GM20431 (cell line): ENCODE data around the gene RNF5.
"Not testable (repeated sequence)": the region's sequence is repeated elsewhere in the genome, so short reads cannot be mapped to it uniquely, and the experiment has no call there.

Experiments used
- in situ Hi-C: fragments of 300-500 bp; cut with MseI, MboI; formaldehyde crosslinking; loops from one replicate; pipeline ENCODE4 v1.15.0; 2020; ENCODE audit warnings: low sequenced_read_pairs; ENCODE audit not compliant: unreplicated experiment

Gene RNF5

DNA sequence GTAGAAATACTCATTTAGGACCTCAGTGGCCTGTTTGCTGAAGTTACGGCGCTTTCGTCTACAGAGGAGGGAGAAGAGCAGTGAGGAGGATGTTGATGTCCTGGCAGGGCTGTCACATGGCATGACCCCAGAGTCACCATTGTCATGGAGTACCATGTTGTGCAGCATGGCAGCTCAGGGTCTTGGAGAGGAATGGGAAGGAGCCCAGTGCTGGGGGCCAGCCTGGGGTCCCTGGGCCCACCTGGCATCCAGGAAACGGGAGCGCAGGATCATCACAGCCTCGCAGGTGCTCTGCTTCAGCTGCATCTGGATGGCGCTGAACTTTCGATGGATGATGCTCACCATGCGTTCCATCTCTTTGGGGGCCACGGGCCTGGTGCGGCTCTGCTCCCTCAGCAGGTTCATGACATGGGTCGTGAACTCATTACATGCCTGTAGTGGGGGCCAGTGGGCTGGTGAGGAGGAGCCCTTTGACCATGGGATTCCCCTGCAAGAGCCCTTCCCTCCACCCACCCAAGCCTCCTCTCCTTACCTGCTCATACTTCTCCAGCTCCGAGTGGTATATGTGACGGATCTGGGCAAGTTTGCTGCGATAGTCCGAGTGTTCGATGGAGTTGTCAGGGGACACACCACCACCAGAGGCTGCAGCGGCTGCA is 9.6 kb downstream of the RNF5 start:
- in situ Hi-C loops: not testable (repeated sequence)

DNA sequence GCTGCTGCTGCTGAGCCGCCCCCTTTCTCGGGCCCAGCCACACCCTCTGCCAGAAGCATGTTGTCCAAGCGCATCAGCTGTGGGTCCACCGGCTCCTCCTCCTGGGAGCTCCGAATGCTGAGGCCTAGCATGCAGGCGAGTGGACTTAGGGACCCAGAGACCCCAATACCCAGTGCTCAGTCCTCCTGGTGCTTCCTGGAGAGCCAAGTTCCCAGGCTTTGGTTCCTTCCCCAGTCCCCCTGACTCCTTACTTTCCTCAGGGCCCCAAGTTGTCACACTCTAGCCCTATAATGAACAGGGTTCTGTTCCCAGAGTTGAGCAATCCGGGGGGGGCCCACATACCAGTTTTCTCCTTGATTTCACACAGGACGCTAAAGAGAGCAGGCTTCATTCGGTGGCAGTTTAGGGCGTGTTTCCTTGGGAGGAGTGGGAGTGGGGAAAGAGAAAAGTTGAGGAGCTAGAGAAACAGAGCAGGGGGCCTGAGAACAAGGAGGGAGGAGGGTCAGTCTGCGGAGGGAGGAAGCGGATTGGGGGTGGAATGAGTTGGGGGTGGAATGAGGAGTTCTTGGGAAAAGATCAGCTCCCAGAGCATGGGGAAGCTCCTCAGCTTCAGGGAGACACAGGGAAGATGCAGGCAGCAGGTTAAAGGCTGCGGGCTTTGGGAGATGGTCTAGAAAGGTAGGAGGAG is 10.3 kb downstream of the RNF5 start:
- in situ Hi-C loops: no loop called here

DNA sequence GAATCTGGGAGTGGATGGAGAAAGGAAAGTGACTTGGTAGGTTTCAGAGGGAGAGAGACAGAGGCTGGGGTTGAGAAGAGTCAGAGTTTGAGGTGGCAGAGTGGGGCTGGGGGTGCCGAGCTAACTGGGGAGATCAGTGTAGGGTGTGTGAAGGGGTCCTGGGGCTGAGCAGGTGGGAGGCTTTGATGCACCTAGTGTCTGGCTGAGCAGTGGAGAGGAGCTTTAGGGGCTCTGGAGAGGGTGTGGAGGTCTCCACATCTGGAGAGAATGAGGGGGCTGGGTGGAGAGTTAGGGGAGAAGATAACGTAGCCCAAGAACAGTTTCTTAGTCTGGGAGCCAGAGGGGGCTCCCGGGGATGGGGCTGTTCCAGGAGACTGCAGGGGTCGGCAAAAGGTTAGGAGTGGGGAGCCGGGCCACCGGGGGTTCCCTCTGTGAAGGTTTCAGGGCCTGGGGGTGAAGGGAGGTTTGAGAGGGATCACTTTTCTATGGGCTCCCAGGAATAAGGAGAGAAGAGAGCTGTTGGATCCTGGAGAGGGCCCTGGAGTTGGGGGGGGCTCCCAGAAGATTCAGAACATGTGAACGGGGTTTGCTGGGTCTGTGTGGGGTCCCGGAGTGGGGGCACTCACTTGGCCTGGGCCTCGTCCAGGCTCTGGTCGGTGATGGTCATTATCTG is 11.0 kb downstream of the RNF5 start:
- in situ Hi-C loops: no loop called here

DNA sequence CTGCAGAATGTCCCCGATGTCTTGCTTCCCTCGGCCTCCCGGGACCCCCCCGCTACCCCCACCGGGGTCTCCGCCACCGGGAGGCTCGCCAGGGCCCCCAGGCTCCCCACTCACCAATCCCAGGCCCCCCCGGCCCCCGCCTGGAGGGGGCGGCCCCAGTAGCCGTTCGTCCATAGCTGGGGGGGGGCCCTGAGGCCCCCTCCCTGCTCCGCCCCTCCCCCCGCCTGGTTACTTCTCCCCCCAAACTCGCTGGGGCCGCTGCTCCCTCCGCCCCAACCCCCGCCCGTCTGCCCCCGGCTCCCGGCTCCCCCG is 11.5 kb downstream of the RNF5 start:
- in situ Hi-C loops: no loop called here

DNA sequence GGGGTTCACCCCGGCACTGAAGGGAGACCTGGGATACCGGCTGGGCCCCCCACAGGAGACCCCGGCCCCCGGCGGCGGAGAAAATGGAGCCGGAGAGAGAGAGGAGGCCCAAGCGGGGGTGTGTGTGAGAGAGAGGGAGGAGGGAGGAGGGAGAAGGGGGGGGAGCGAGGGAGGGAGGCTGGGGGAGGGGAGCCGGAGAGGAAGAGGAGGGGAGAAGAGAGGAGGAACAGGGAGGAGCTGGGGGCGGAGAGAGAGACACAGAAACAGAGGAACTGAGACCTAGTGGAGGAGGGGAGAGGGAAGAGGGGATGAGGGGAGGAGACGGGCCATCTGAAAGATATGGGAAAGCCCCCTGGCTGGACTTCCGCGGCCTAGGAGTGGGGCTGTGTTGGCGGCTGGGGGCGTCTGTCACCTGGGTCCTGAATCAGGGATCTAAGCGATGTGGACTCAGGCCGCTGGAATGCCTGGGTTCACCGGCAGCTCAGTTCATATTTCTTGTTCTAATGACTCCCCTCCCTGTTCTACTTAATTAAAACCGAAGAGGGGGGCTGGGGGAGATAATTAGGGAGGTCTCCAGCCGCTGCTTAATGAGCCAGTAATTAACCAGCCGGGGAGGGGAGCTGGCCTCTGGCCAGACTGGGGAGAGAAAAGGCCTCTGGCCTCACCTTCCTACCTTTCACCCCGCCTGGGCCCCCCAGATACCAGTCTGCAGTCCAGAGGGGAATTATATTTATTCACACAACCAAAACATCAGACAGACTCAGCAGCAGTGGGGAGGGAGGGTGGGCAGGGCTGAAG is 12.0 kb downstream of the RNF5 start, which contains the start of gene PBX2:
Gene PBX2, minus strand, starts transcription at position 149 of the 798 bp plus-strand sequence. CDS start 287 bp downstream, outside the sequence.
- in situ Hi-C loops: no loop called here

GRCh38 chr6:32190911-32191677 is 12.9 kb downstream of the RNF5 start:
- in situ Hi-C loops: no loop called here

DNA sequence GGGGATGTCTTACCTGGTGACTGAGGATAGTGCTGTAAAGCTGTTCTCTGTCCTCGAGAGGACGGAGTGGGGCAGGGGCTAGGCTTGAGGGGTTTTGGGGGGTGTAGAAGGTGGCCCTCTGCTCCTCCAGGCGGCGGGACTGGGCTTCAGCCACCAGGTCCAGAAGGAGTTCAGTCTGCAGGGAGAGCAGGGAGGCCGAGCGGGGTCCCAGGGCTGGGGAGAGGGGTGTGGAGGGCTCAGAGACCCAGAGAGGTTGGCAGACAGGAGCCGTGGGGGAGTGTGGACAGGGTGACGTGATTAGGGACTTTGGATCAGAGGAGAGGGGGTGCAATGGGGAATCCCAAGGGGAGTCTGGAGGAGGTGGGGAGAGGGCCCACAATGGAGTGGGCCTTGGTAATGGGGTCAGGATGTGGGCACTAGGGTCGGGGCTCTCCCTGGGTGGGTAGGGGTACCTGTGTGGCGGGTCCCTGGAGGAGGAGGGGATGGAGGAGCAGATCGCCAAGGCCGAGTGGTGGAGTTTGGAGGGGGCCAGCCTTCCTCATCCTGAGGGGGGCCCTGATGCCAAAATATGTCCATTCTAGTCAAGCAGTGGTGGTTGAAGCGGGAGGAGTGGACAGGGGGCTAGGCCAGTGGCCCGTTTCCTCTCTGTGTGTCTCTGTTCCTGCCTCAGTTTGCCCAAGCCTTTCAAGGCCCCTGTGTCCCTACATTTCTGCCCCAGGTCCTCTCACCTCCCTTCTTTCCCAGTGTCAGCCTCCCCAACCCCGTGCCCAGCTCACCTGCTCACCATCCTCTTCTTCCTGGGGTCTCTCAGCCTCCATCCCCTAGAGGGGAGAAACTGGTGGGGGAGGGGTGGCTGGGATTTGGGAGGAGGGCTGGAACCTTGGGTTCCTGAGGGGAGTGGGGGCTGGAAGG is 13.7 kb downstream of the RNF5 start:
- in situ Hi-C loops: no loop called here

DNA sequence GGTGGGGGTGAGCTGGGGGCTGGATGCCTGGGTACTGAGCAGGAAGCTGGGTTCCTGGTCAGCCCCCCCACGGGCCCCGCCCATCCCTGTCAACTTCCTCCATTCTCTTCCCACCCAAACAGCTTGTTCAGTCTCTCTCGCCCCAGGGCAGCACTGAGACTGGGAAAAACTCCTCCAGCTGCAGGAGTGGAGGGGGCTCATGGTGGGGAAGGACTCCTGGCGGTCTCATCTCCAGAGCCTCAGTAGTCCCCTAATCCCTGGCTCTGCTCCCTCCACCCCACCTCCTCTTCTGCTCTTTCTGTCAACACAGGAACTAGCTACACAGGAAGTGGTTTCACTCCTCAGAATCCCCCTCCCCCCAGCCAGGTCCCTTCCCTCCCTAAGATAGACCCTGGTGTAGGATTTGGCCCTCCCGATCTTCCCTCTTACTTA is 14.4 kb downstream of the RNF5 start, which contains the start of gene GPSM3:
Gene GPSM3, minus strand, starts transcription at position 36 of the 432 bp plus-strand sequence. CDS start 130 bp downstream, outside the sequence.
- in situ Hi-C loops: no loop called here

- in situ Hi-C loops: not testable (repeated sequence)
These were observed 14.9 kb downstream of the RNF5 start for GRCh38 chr6:32193096-32193495.

- in situ Hi-C loops: no loop called here
These were observed 16.2 kb downstream of the RNF5 start for GRCh38 chr6:32194388-32194787.

DNA sequence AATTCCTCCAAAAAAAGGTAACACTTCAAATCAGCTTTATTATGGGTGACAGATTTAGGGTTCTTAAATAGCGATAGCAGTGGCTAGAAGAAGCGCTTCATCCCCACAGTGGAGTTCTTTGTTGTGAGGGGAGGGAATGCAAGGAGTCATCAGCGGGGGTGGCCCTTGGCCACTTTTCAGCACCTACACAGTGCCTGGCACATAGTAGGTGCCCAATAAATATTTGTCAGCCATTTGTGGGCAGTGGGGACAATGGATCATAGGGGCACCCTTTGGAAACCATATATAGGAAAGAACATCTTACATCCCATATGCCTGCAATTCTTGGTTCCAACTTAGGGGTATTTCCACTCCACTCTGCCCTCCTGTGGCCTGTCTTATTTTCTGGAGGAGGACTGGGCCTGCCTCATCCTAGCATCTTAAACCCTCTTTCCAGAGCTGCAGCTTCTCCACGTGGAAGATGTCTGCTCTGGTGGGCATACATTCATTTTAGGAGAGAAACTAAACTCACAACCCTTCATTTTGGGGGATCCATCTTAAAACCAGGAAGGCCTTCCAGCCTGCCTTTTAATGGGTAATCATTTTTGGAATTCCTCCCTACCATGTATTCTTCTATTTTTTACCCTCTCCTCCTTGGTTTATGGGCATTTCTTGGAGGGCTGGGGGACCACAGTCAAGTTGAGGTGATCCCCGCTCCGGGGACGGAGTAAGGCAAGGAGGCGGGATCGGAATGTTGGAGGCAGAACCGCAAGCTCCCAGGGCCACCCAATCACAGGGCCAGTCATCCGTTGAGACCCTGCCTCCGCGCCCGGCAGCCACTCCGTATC is 16.8 kb downstream of the RNF5 start:
- in situ Hi-C loops: no loop called here

DNA sequence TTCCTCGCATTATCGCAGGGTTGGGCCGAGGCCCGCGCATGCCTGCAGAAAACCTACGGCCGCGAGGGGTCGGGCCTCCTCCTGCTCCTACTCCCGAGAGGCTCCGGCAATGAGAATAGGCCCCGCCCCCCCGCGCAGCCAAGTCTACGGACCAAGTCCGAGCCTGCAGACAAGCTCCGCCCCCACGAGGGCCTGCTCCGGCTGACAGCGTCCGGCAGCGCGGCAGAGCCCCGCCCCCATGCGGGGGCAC is 17.4 kb downstream of the RNF5 start:
- in situ Hi-C loops: no loop called here

GRCh38 chr6:32195902-32196681 is 17.9 kb downstream of the RNF5 start:
- in situ Hi-C loops: no loop called here

DNA sequence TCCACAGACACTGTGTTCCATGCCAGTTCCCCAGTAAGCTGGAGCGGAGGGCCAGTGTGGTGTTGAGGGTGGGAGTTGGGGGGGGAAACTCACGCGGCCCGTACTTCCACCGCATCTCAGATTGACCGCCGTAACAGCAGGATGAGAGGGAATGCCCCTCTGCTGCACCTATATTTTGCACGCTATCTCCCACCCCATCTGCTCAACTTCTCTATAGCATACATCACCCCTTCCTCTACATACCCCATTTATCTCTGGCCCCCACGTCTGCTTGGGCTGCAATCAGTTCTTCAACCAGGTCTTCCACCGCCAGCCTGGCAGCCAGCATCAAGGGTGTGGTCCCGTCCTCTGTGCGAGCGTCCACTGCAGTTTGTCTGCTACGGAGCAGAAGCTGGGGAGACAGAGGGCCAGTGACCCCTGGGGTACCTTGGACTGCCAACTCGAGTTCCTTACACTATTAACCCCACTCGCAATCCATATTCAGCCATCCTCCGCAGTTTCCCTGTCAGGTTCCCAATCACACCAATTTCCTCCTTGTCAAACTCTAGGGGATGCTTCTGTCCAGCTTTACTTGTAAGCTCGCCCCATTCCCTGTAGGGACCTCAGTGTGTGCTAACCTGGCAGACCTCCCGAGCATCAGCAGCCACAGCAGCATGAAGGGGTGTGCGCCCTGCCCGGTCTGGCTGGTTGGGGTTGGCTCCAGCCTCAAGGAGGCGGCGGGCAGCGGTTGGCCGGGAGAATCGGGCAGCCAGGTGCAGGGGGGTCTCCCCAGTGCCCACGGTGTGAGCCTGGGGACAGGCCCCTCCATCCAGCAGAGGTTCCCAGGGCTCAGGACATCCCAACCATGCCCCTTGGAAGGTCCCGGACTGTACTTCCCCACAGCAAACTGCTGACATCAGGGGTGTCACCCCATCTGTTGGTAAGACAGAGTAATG is 18.7 kb downstream of the RNF5 start:
- in situ Hi-C loops: no loop called here

- in situ Hi-C loops: no loop called here
These were observed 20.1 kb downstream of the RNF5 start for GRCh38 chr6:32198345-32198696.

GRCh38 chr6:32198866-32199265 is 20.7 kb downstream of the RNF5 start:
- in situ Hi-C loops: no loop called here
